Measurements from ENCODE around the gene FHL2. TPM values are rescaled to one million over a fixed set of nuclear protein-coding genes. Genes with fewer than 3 reads are reported as not detected.

FHL2 gene
- total RNA-seq, 1 donor from 2014 or later: 115 TPM

DNA sequence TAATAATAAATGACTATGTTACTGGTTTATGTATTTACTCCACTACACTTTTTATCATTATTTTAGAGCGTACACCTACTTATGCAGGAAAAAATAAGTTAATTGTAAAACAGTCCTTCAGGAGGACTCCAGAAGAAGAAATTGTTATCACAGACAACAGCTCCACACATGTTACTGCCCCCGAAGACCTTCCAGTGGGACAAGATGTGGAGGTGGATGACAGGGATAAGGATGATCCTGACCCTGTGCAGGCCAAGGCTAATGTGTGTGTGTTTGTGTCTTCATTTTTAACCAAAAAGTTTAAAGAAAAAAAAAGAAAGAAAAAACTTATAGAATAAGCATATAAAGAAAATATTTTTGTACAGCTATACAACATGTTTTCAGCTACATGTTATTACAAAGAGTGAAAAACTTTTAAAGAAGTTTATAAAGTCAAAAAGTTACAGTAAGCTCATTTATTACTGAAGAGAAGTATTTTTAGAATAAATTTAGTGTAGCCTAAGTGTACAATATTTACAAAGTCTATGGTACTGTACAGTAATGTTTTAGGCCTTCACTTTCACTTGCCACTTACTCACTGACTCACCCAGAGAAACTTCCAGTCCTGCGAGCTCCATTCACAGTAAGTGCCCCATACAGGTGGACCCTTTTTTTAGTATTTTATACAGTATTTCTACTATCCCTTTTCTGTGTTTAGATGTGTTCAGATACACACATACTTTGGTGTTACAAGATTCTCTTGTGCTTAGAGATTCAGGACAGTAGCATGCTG is 76.8 kb downstream of the FHL2 start:
- DNase-seq (ENCODE audit: extremely low read depth, low read depth, low spot score): no peak

DNA sequence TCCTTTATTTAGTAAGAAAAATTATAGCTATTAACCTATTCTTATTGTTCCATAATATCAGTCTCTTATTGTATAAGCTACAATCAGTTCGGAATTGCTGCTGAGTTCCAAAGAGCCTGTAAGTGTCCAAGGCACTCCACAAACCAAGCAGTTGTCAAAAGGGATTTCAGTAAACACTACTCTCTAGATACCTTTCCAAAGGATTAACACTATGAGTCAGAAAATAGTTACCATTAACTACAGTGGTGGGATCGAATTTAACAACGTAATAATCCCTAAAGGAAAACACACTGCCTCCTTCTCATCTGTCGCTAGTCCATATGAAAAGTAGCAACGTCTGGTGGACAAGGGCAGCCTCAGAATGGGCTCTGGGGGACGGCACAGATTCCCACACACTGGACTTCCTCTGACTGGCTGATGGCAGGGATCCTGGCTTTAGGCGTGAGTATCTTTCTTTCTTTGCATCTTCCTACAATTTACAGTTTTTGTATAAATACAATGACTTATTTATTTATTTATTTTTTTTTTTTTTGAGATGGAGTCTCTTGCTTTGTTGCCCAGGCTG is 78.1 kb downstream of the FHL2 start:
- no peak for DNase-seq (ENCODE audit: extremely low read depth, low read depth, low spot score)

DNA sequence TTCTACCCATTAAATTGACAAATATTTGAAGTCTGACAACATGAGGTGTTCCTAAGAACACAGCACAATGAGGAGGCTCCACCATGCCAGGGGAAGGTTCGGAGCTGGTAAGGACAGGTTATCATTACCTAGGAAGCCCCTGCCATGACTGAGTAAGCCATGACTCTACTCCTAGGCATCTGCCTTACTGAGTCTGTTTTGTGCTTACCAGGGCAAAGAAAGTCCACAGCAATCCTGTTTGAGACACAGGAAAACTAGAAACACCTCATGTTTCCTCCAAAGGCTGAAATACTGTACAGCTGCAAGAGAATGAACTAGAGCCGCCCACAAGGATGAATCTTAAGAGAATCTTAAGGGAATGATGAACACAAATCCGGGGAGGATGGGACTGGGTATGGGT is 80.9 kb downstream of the FHL2 start:
- DNase-seq (ENCODE audit: extremely low read depth, low read depth, low spot score): no peak

DNA sequence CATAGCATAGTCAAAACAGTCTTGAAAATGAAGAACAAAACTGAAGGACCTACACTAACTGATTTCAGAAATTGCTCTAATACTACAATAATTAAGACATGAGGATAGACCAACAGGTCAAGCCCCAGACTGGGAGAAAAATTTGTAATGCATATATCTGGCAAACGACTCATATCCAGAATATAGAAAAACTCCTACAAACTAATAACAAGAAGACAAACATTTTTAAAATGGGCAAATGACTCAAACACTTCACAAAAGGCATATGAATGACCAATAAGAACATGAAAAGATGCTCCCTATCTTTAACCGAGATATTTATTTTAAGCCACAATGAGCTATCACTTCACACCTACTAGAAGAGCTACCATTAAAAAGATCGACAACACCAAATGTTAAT is 83.5 kb downstream of the FHL2 start:
- no peak for DNase-seq (ENCODE audit: extremely low read depth, low read depth, low spot score)

DNA sequence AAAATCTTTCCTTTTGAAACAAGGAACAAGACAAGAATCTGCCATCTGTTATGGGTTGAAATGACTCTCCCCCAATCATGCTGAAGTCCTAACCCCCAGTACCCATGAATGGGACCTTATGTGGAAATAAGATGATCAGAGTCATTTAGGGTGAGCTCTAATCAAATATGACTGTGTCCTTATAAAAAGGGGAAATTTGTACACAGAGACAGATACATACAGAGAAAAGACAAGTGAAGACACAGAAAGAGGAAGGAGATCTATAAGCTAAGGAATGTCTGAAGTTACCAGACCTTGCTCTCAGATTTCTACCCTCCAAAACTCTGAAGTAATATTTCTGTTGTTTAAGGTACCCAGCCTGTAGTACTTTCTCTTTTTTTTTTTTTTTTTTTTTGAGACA is 85.0 kb downstream of the FHL2 start:
- DNase-seq (ENCODE audit: extremely low read depth, low read depth, low spot score): no peak

Other genes starting within 250 kb of the FHL2 start
- not detected in 2 replicates for gene GPR45, start 157.3 kb downstream of the FHL2 start, total RNA-seq
- 40.6 and 49.4 TPM in 2 replicates for gene TGFBRAP1, start 69.3 kb downstream of the FHL2 start, total RNA-seq
- gene C2orf49, start 61.5 kb downstream of the FHL2 start, total RNA-seq: 13.0 and 16.5 TPM in 2 replicates